Breast epithelium (tissue), 3 donors: ENCODE results near the gene PCSK4.

Experiments
- POLR2AphosphoS5 ChIP-seq, 3 donors: sonication (generic); formaldehyde crosslinking; IDR thresholded peaks; one replicate each; pipeline ENCODE4 v1.6.1; 2017; ENCODE audit warnings: antibody characterized with exemption in 3 of 3
- TF ChIP-seq, protein P1 (sequence below), 3 donors: fragments of 450-650 bp; IDR thresholded peaks; one replicate each; pipeline ENCODE4 v1.5.1; 2016 to 2017; ENCODE audit warnings: antibody characterized with exemption in 3 of 3, mild to moderate bottlenecking in 3 of 3, moderate library complexity in 3 of 3

DNA sequence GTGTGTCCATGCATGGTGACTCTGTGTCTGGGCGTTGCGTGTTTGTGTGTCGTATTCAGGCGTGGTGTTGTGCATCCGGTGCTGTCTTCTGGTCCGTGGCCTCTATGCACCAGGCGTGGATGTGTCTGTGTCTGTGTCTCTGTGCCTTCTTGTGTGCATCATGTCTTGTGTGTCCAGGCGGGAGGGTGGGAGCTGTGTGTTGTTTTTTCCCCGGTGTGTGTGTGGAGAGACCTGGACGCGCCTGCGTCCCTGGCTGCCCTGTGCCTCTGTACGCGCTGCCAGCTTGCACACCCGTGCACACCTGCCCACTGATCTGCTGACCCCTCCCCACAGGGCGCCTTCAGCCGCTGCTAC lies 34.8 kb upstream of the PCSK4 start:
- no peak for TF ChIP-seq POLR2AphosphoS5 (IDR thresholded peaks at IDR 0.05)
- TF ChIP-seq, protein P1, sequence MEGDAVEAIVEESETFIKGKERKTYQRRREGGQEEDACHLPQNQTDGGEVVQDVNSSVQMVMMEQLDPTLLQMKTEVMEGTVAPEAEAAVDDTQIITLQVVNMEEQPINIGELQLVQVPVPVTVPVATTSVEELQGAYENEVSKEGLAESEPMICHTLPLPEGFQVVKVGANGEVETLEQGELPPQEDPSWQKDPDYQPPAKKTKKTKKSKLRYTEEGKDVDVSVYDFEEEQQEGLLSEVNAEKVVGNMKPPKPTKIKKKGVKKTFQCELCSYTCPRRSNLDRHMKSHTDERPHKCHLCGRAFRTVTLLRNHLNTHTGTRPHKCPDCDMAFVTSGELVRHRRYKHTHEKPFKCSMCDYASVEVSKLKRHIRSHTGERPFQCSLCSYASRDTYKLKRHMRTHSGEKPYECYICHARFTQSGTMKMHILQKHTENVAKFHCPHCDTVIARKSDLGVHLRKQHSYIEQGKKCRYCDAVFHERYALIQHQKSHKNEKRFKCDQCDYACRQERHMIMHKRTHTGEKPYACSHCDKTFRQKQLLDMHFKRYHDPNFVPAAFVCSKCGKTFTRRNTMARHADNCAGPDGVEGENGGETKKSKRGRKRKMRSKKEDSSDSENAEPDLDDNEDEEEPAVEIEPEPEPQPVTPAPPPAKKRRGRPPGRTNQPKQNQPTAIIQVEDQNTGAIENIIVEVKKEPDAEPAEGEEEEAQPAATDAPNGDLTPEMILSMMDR (IDR thresholded peaks at IDR 0.05): no peak
